DMS53 (cell line): ENCODE measurements around the gene ARF3.

Experiments
- DNase-seq: peaks from one replicate; lab custom pipeline; 2025; lab: John Stamatoyannopoulos, UW

The ARF3 gene

DNA sequence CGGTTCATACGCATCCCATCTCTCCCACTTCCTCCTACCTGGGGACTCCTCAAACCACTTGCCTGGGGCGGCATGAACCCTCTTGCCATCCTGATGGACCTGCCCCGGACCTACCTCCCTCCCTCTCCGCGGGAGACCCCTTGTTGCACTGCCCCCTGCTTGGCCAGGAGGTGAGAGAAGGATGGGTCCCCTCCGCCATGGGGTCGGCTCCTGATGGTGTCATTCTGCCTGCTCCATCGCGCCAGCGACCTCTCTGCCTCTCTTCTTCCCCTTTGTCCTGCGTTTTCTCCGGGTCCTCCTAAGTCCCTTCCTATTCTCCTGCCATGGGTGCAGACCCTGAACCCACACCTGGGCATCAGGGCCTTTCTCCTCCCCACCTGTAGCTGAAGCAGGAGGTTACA lies 24.5 kb upstream of the ARF3 start:
- DNase-seq: no peak

DNA sequence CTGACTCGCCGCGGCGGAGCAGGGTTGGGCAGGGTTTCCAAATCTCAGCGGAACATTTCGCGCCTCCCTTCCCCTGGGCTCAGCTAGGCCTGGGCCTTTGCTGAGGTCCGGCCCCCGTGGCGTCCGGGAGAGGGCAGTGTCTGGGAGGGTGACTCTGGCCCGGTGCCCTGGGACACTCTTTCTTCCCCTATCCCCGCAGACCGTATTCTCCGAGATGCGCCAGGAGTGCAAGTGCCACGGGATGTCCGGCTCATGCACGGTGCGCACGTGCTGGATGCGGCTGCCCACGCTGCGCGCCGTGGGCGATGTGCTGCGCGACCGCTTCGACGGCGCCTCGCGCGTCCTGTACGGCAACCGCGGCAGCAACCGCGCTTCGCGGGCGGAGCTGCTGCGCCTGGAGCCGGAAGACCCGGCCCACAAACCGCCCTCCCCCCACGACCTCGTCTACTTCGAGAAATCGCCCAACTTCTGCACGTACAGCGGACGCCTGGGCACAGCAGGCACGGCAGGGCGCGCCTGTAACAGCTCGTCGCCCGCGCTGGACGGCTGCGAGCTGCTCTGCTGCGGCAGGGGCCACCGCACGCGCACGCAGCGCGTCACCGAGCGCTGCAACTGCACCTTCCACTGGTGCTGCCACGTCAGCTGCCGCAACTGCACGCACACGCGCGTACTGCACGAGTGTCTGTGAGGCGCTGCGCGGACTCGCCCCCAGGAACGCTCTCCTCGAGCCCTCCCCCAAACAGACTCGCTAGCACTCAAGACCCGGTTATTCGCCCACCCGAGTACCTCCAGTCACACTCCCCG lies 23.9 kb upstream of the ARF3 start:
- peak; percentile 76 for DNase-seq

DNA sequence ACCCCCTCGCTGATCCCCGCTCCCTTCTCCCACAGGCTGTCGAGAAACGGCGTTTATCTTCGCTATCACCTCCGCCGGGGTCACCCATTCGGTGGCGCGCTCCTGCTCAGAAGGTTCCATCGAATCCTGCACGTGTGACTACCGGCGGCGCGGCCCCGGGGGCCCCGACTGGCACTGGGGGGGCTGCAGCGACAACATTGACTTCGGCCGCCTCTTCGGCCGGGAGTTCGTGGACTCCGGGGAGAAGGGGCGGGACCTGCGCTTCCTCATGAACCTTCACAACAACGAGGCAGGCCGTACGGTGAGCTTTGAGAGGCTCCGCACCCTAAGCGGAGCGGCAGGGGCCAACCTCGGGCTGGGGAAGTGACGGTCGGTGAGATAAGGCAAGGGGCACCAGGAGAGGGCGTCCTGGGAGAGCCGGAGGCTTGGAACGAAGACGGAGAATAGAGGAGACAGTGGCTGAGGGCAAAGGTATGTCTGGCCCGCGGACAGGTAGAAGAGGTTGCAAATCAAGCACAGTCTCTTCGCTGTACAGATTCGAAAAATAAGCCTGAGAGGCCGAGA lies 23.2 kb upstream of the ARF3 start:
- peak; percentile 79 for DNase-seq

DNA sequence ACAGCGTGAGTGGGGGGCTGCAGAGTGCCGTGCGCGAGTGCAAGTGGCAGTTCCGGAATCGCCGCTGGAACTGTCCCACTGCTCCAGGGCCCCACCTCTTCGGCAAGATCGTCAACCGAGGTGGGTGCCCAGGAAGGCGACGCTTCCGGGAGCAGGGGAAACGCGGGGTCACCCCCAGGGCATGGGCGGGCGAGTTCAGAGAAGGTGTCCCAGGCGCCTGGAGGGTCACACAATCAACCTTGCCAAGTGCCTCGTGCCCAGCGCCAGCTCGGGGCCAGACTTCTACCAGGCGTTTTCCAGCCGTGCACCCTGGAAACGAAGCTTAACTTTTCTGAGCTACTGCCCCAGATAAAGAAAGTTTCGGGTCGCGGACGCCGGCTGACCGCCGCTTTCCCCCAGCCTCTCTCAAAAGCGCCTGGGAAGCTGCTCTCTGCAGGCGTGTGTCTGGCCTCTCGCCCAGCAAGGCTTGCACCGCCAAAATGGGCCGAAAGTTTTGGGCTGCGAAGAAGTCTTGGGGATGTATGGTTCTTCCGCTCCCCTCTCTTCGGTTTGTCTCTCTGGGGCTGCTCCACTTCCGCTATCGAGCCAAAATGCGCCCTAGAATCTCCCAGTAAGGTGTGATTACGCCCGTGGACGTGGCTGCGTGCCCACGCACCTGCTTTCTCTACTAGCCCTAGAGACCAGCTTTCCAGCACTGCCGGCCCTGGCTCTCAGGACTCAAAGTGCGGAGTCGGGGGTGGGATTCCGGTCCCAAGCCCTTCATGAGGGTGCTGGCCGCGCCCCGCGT lies 22.5 kb upstream of the ARF3 start:
- DNase-seq: peak; percentile 61

DNA sequence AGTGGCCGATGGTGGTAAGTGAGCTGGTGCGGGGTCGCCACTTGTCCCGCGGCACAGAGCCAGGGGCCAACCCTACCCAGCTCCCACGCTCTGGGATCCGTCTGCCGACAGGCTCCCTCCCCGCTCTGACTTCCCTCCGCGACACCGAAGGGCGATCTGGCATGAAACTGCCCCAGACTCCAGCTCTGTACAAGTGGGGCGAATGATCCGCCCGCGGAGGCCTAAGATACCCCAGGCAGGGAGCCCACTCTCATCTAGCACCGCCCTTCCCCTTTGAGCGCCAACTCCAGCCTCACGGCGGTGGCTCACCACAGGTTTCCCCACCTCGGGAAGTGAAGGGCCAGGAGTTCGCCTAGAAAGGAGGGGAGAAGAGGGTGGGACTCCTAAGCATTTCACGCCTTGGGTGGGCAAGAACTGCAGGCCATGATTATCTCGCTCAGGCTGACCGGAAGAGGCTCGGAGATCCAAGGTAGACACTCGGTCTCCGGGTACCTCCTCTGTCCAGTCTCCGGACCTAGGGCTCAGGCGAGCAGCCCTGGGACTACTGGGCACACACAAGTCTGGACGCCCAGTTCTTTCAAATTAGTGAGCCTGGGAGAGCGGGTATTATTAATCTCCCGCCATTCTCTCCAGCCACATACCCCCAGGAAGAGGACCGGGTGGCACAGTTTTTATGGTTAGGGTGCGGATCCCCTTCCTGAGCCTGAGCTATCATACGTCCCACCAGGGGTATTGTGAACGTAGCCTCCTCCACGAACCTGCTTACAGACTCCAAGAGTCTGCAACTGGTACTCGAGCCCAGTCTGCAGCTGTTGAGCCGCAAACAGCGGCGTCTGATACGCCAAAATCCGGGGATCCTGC lies 21.7 kb upstream of the ARF3 start:
- peak; percentile 54 for DNase-seq

DNA sequence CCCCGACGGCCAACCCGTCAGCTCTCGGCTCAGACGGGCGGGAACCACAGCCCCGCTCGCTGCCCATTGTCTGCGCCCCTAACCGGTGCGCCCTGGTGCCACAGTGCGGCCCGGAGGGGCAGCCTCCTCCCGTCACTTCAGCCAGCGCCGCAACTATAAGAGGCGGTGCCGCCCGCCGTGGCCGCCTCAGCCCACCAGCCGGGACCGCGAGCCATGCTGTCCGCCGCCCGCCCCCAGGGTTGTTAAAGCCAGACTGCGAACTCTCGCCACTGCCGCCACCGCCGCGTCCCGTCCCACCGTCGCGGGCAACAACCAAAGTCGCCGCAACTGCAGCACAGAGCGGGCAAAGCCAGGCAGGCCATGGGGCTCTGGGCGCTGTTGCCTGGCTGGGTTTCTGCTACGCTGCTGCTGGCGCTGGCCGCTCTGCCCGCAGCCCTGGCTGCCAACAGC lies 21.0 kb upstream of the ARF3 start, which contains the start of gene WNT1:
Gene WNT1, plus strand, starts transcription at position 32 of the 450 bp plus-strand sequence. Its CDS starts 329 bp downstream, at position 361.
- DNase-seq: peak; percentile 64

DNA sequence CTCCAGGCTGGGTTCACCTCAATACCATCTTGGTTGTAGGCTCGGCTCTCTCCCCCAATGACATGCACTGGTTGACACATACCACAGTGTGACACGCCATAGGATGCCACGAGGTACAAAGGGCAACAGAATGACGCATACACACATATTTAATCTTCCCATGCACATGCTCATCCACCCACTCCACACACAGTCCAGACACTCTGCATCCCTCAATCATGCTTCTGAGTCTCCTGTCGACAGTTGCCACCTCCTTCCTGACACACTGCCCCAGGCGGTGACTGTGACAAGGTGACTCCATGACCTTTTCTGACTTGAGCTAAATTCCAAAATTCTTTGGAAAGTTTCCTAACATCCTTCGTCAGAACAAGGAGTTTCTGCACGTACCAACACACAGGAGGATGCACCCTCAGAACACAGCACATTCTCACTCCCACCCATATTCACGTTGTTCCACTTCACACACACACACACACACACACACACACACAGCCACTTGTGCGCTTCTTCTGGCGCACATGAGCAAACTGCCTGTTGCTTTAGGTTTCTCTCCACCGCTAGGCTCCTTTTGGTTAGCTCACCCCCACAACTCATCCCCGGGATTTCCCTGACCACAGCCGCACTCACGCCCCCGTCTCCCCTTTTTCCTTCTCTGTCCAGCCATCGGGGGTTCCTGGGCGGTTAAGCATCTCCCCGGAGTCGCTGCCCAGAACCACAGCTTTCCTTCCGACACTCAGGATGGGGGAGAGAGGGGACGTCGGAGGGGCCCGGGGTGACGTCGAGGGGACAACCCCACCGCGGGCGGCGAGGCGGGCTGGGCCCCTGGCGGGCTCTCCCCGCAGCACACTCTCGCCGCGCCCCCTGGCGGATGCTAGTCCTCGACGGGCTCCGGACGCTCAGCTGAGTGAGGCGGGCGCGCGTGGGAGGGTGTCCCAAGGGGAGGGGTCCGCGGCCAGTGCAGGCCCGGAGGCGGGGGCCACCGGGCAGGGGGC lies 20.3 kb upstream of the ARF3 start:
- DNase-seq: peak; percentile 70

DNA sequence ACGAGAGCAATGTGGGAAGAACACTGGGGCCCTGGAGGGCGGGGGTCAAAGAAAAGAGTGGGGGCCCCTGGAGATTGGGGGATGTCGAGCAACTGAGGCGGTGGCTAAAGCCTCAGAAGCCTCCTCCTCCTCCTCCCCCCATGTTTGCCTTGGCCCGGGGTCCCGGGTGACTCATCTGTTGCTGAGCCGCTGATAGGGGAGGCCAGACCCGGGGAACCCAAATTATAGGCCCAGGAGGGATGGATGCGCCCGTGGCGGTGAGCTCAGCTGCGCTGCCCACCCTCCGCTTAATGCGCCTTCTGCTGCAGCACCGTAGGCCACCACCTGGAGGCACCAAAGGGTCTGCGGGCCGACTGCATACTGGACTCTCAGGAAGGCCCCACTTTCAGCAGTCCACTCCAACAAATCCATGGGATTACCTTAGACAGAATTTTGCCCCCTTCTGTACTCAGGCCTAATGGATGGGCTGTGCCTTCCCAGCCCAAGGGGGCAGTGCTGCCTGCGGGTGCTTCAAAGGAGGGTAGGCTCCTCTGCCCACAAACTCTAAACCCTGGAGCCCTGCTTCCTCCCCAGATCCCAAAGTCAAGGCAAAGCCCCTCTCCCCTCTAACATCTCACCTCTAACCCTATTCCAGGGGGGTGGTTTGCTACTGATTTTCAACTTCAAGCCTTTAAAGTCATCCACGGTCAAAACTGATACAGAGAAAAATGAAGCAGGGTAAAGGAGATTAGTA lies 16.8 kb upstream of the ARF3 start:
- DNase-seq: peak; percentile 22

DNA sequence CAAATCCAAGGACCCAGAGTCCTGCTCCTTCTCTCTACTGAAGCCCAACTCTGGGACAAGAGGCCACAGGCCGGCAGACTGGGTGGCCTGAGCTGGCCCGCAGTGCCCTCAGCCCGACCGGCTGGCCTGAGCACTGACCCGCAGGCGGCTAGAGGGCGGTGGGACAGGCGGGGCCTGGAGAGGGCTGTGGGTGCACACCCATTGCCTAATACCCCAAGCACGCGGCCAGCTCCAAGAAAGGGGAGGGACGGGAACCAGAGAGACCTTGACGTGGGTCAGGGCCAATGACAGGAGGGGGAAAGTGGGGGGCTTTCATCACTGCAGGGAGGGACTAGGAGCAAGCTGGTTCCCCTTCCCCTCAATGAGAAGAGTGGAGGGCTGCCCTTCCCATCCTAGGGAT lies 16.2 kb upstream of the ARF3 start:
- DNase-seq: no peak

DNA sequence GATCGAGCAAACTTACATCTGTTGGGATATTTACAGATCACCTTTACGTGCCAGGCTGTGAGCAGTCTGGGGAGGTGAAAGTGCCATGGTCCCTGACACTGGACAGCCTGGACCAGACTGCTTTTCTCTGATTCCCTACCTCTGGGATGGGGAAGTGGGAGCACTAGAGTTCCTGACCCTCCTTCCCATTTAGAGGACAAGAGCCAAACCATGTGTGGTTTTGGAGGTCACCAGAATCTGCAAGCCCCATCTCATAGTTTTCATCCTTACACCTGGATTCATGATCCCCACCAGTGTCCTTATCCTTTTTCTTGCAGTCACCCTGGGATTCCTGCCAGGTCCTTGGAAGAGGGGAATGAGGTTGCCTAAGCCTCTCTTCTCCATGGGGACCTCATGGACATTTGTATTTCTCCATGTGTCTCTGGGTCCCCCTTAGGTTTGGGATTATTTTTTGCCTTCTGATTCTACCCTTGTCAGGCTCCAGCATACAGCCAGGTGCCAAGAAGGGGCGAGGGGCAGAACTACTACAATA lies 15.7 kb upstream of the ARF3 start:
- DNase-seq: no peak

DNA sequence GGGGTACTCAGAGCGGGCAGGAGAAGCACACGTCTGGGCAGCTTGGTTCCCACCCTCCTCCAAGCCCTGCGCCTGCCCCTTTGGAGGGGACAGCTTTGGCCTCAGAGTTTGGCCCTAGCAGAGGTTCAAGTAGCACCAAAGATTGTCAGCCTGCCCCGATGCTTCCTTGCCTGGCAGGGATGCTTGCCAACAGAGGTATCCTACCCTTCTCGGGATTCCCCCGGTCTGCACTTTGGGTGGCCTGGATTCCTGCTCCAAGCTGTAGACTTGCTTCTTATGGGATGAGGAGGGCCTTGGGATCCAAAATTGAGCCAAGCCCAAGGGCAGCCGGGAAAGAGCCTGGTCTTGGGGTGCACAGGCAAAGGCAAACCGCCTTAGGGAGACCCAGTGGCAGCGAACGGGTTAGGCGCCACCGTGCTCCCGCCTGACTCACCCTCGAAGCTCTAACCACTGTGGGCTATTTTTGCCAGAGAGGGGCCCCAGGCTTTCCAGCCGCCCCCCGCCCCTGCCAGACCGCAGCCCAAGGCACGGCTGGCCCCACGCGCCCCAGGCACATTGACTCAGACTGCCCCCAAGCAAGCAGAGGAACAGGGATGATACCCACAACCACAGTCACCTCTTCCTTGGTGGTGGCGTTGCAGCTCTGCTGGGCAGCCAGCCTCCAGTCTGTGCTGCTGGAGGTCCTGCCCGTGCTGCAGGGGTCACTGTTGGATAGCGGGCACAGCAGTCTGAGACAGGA lies 15.1 kb upstream of the ARF3 start:
- peak; percentile 33 for DNase-seq

DNA sequence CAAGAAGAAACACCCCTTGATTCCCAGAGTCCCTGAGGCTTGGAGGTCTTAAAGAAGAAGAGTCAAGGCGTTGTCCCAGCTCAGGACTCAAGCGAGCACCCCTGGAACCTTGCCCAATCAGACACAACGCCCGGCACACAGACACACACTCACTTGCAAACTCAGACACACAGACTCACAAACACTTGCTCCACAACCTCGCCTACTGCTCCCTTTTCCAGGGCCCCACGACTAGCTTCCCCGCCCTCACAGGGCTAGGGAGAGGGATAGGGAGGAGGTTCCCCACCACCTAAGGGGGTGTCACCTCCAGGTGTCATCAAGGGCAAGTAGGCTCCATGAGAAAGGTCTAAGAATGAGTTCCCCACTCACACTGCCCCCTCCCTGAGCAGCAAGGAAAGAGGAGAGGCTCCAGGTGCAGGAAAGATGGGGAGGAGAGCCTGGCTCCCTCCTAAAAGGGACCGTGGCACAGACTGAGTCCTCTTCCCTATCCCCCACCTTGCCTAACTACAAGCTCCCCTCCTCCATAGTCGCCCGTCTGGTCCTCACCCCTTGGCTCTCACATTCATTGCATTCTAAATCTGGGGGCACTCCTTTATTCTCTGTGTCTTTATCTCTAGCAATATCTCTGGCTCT lies 13.5 kb upstream of the ARF3 start:
- DNase-seq: no peak

DNA sequence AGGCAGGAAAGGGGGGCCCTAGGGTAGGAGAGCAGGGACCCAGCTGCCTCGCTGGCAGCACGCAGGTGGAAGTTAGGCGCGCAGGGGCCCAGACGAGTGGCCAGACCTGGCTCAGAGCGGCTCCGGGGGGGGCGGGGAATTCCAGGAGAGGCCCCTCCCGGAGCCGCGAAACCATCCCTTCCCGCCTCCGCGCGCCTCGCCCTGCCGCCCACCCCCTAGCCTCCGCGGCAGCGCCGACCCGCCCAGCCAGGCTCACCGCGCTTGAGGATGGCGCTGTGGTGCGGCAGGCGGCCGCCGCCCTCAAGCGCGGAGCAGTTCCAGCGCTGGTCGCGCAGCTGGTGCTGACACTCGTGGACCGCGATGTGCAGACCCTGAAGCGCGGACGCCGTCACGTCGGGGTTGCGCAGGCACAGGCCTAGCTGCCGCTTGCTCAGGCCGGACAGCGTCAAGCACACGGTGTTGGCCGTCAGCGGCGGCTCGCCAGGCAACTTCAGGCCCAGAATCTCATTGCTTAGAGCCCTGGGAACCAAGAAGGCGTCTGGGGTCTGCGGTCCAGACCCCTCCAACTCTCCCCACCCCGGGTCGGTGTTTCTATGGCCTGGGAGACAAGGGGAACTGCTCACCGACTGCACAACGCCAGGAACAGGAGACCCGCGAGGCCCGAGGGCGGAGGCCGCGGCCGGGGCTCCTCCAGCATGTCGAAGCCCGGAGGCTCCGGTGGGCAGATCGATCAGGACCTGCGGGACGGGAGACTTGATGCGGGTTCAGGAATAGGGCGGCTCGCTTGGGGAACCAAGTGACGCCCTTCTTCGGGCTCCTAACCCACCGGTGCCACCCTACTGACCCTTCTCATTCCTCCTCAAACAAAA lies 12.8 kb upstream of the ARF3 start:
- DNase-seq: peak; percentile 63

DNA sequence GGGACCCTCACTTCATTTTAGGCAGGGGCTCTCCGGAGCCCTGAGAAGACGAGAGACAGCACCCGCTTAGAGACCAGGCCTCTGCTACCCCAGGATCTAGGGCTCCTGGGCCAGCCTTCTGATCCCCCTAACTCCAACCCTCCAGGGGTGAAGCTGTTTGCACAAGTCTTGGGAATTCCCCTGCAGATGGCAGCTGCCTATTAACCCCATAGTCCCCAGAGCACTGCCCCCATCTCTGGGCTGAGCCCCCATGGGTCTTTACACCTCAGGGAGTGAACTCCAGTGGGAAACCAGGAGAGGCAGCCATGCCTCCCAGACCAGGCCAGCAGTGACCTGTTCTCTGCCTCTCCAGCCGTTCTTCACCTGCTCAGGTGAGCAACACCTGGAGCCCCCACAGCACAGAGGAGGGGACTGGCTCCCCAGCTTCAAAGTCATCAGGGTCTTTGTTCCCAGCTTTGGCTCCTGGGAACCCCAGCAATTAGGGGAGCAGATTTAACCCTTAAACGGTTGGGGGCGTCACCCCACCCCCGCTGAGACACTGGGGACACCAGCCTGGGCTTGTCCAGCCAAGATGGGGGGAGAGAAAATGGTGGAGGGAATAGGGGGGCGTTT lies 12.0 kb upstream of the ARF3 start:
- peak; percentile 38 for DNase-seq

DNA sequence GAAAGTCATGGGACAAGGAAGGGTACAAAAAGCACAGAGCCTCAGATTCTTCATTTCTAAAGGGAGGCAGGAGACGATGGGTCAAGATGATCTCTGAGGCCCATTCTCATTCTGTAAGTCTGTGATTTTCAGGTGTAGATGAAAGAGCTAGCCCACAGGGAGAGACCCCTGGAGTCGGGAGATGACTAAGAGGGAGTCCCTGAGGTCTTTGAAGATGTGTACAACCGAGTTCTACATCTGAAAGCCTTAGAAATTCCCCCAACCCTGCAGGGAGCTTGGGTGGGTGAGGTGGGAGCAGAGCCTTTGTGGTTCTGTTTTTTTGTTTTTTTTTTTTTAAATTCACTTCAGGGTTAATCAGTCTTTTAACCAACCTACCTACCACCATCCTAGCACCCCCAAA lies 11.2 kb upstream of the ARF3 start:
- no peak for DNase-seq

DNA sequence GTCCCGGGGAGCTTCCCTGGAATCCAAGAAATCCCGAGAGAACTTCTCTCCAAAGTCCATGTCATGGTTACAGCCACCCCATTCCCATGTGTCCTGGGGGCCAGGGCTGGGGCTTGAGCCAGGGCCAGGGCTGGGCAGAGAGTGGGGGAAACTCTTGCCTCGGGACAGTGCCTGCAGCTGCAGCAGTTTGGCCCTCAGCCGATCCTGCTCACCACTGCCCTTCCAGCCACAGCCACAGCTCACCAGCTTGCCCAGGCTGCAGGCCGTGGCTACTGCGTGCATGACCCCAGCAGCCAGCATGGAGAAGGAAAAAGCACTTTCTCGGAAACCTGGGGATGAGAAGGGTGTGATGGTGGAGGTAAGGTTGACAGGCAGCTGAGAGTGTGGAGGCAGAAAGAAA lies 10.7 kb upstream of the ARF3 start:
- DNase-seq: no peak
